LNCAP (cell line): Measurements from ENCODE around the gene OR2AT4.

ENCODE experiments used
- TF ChIP-seq, protein P1 (sequence below): fragments of 450-650 bp; IDR thresholded peaks from 2 replicates; pipeline ENCODE4 v1.5.1; 2017; ENCODE audit warnings: mild to moderate bottlenecking

The OR2AT4 gene

DNA sequence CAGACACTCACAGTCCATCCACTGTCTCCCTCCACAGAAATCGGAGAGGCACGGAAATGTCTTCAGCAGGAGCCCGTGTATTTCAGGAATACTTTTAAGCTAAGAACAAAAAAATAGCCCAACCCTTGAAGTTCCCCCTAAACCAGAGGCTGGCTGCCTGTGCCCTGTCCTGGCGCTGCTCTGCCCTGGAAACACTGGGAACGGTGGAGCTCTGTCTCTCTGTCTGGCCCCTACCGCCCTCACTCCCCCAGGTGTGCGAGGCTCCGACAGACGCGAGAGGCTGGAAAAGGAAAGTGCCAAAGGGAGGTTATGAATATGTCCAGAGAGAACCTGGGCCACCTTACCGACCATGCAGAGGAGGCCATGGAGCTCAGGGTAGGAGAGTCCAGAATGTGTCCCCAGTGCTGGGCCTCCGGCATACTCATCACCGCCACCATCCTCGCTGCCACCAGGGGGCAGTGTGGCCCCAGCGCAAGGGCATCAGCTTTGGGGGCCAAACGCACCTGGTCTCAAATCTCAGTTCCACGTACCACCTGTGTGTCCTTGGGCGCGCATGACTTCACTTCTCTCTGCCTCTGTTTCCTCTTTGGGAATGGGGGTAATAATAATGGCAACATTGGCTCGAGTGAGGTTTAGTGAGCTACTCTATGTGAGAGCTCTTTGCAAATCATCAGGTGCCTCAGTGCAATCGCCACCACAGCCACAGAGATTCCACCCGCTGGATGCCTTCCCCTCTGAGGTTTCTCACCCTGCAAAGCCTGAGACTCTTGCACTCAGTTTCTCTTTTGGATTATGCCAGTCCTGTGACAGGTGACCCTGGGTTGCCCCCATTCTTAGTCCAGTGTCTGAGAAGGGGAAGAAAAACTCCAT is 43.8 kb upstream of the OR2AT4 start:
- TF ChIP-seq, protein P1, sequence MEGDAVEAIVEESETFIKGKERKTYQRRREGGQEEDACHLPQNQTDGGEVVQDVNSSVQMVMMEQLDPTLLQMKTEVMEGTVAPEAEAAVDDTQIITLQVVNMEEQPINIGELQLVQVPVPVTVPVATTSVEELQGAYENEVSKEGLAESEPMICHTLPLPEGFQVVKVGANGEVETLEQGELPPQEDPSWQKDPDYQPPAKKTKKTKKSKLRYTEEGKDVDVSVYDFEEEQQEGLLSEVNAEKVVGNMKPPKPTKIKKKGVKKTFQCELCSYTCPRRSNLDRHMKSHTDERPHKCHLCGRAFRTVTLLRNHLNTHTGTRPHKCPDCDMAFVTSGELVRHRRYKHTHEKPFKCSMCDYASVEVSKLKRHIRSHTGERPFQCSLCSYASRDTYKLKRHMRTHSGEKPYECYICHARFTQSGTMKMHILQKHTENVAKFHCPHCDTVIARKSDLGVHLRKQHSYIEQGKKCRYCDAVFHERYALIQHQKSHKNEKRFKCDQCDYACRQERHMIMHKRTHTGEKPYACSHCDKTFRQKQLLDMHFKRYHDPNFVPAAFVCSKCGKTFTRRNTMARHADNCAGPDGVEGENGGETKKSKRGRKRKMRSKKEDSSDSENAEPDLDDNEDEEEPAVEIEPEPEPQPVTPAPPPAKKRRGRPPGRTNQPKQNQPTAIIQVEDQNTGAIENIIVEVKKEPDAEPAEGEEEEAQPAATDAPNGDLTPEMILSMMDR = peak; percentile 98

DNA sequence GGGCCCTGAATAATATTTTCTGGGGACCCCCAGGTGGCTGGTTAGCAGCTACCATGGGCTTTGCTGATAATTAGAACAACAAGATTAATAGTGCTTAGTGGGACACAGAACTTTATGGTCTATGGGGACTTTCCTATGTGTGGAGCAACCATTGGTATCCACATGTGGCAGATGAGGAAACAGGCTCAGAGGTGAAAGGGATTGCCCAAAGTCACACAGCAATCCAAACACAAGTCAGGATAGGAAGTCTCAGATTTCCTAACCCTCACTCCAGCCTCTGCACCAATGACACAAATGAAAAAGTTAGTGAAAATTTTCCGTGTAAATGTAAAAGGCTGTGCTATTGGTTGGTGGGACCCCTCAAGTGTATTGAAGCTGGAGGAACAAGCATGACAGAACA is 39.0 kb upstream of the OR2AT4 start:
- TF ChIP-seq, protein P1 = no peak

DNA sequence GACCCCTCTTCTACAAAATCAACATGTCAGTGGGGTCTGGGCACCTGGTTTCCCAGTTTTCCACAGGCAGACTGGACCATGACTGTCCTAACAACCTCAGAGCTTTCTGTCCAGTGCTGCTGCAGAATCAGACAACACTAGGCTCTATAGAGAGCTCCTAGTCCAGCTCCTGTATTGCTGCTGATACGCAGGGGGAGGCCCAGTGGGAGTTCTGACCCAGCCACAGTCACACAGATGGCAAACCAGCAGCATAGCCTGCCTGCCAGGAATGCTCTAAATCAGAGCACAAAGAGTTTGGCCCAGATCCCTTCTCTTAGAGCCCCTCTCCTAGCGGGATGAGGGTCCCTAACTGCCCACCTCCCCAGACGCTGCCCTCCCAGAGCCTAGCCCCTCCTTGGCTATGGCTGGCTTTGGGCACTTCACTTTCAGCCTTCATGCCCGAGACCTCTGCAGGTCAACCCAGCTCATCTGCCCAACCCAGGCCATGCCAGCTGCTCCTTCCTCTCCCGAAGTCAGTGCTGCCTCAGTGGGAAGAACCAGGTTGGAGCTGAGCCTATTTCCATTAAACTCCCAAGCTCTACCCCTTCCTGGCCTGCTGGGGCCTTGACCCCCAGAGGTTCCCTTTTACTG is 38.5 kb upstream of the OR2AT4 start:
- TF ChIP-seq, protein P1 = no peak

DNA sequence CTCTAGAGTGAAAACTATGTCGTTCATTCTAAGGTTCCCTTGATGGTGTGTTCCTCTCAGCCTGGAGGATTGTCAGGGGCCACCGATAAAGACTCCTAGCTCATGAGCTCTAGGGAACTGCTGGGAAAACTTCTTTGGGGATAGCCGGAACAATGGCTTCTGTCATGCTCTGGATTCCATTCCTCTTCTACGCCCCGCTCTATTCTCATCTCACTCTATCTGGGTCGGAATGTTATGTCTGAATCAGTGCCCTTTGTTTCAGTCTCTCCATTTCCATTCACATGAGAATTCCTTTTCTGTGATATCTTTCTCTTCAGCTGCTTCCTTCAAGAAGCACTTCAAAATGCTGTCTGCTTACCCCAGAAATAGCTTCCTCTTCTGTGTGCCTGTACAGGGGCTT is 37.3 kb upstream of the OR2AT4 start:
- TF ChIP-seq, protein P1 = no peak

DNA sequence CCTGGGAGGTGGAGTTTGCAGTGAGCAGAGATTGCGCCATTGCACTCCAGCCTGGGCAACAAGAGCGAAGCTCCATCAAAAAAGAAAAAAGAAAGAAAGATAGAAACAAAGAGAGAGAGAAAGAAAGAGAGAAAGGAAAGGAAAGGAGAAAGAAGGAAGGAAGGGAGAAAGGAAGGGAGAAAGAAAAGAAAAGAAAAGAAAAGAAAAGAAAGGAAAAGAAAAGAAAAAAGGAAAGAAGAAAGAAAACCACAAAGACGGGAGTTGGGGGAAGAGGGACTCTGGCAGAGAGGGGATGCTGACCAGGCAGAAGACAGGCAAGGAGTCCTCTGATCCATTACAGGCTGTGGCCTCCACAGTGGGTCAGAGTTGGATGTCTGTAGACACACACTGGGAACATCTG is 35.4 kb upstream of the OR2AT4 start:
- TF ChIP-seq, protein P1 = no peak

DNA sequence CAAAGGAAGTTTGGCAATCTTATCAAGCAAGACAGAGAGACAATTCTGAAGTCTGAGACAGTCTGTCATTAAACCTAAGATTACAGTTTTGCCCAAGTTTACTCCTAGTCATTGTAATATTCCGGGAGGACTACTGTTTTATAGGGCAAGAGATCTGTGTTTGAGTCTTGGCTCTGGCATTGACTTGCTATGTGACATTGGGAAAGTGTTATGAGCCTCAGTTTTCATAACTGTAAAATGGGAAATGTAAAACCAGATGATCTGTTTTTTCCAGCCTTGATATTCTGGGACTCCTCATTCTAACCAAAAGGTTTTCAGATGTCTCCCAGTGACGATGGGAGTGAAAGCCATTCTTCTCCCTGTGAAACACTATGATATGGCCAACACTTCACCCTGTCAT is 29.9 kb upstream of the OR2AT4 start:
- TF ChIP-seq, protein P1 = no peak

DNA sequence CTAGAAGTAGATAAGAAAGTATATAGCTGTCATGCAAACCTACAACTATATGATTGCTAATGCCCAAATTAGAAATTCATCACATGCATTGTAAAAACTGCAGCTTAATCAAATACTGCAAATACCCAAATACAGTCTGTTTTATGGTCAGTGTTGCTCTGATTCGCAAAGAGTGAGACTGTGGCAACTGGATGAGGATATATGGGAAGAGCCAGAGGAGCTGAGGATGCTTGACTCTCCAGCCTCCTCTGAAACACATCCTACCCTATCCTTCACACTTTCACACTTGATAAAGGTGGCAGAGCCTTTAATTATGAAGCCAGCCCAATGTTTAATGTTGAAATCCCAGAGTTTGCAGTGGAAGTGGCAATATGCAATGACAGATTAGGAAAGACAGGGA is 21.9 kb upstream of the OR2AT4 start:
- TF ChIP-seq, protein P1 = no peak
